A673 (cell line): ENCODE results near the gene TTC28.

Experiments used
- CTCF ChIP-seq: fragments of 300-800, 200-600 bp; sonication (generic); conservative IDR thresholded peaks from 2 replicates; pipeline ENCODE4 v1.5.1; 2017; ENCODE audit warnings: low read depth, mild to moderate bottlenecking, antibody characterized with exemption, low read length, moderate library complexity, mixed read lengths
- EZH2 ChIP-seq: fragments of 200-600 bp; sonication (generic); IDR thresholded peaks from 2 replicates; pipeline ENCODE4 v1.6.1; 2017; ENCODE audit warnings: borderline replicate concordance, low read depth, mild to moderate bottlenecking, mixed read lengths, antibody characterized with exemption, low read length; ENCODE audit not compliant: poor library complexity, severe bottlenecking

DNA sequence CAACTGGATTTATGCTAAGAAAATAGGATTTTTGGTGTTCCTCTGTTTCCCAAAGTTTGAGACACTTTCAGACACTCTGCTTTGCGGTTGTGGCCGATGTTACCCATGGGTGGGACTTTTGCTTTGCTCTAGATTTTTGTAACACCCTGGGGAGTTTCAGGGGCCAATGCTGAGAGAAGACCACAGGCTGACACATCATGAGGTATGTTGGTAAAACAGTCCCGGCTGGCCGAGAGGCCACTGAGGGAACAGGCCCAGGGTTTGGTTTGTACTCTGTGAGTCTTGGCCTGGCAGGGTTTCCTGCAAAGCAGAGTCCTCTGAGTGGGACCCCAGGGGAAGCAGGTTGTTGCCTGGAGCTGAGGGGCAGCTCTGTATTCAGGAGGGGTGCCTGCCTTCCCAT, 682.1 kb downstream of the TTC28 start:
- TF ChIP-seq CTCF, result no peak
- TF ChIP-seq EZH2, result no peak
